Measurements from ENCODE around the gene EFCAB13. TPM values are rescaled to one million over a fixed set of nuclear protein-coding genes. Genes with fewer than 3 reads are reported as not detected.

Gene EFCAB13
- total and polyA plus RNA-seq, 2 of the 4 experiments (the other 2 are of a cell fraction) = 0.77 to 1.4 TPM

DNA sequence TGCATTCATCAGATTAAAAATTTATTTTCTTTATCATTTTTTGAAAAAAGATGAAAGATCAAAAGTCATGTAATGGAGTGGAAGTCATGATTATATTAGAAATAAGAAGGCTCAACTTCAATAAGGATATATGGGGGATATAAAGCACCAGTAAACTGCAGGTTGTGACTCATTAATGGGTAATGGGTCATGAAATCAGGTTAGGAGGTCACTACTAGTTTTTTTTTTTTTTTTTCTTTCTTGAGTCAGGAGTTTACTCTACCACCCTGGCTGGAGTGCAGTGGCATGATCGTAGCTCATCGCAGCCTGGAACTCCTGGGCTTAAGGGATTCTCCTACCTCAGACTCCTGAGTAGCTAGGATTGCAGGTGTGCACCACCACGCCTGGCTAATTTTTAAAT, 14.3 kb downstream of the EFCAB13 start (continued):
- TF ChIP-seq BHLHE40 (IDR thresholded peaks at IDR 0.05; ENCODE audit: low read depth, low read length) (no peak), MAZ (IDR thresholded peaks at IDR 0.05; ENCODE audit: borderline replicate concordance, low read depth, low read length) (no peak)

DNA sequence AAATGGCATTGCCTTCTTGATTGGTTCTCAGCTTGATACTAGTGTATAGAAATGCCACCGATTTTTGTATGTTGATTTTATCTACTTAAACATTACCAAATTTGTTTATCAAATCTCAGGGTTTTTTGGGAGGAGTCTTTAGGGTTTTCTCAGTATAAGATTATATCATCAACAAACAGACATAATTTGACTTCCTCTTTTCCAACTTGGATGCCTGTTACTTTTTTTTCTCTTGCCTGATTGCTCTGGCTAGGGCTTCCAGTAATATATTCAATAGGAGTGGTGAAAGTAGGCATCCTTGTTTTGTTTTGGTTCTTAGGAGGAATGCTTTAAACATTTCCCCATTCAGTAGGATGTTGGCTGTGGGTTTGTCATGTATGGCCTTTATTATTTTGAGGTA, 29.1 kb downstream of the EFCAB13 start:
- no peak overlapping the region for H3K4ac ChIP-seq (ENCODE audit: low read depth, low read length)
- H3K14ac ChIP-seq (replicated peaks; ENCODE audit: low read depth, low read length) = no peak overlapping the region
- H4K20me1 ChIP-seq (ENCODE audit: insufficient read depth, low read length) = no peaks in the 10 kb centered on the region
- no peaks in the 10 kb centered on the region for H3K27me3 ChIP-seq (ENCODE audit: control insufficient read depth, insufficient read depth, low read length)
- H3K79me1 ChIP-seq (ENCODE audit: low read depth in 1 of 2, low read length in 2 of 2) = no peaks in the 10 kb centered on the region; a peak in 1 of 4 replicates
- no peak overlapping the region for H2BK120ac ChIP-seq (ENCODE audit: low read depth, low read length)
- H3K9ac ChIP-seq (ENCODE audit: low read depth, low read length) = no peak overlapping the region
- no peak overlapping the region for H4K5ac ChIP-seq (ENCODE audit: low read depth, low read length)
- no peak overlapping the region for H4K91ac ChIP-seq (ENCODE audit: insufficient read depth, low read depth, low read length)
- WGBS, 2 experiments (ENCODE audit: extremely low coverage in 2 of 2, insufficient read length in 1 of 2) = no CpG with 5 or more reads among the region's 1 CpG
- no peak overlapping the region for H4K8ac ChIP-seq (ENCODE audit: low read depth in 2 of 2, low read length in 2 of 2)
- ChIA-PET POLR2A (ENCODE audit: unreplicated experiment) (no interaction called here), CTCF (no interaction called here)
- no peak overlapping the region for H3K4me2 ChIP-seq (ENCODE audit: low read depth, low read length)
- H2AK9ac ChIP-seq (replicated peaks; ENCODE audit: low read depth, low read length, poor library complexity) = no peak overlapping the region
- no peak overlapping the region for H3K18ac ChIP-seq (ENCODE audit: low read depth, low read length)
- H3K9me1 ChIP-seq (ENCODE audit: insufficient read depth, low read length) = no peaks in the 10 kb centered on the region; the same call in 1 of the 2 replicates
- no peak overlapping the region for H2AFZ ChIP-seq (replicated peaks; ENCODE audit: low read length, poor library complexity)
- no TSS peak for BruUV-seq (replicated peaks)
- dilution Hi-C loops (cut with HindIII; ENCODE audit: low sequenced_read_pairs, unreplicated experiment) (no loop called here), in situ Hi-C loops (cut with MboI; ENCODE audit: low sequenced_read_pairs) (no loop called here), intact Hi-C loops (cut with micrococcal nuclease) (no loop called here)
- H3K27ac ChIP-seq (ENCODE audit: insufficient read depth, low read length) = no peak overlapping the region
- no peak overlapping the region for H3K23ac ChIP-seq (ENCODE audit: low read depth, low read length)
- H3K36me3 ChIP-seq (ENCODE audit: control insufficient read depth, insufficient read depth, low read length) = 0 out of 2 replicates have a peak, but pooled peaks cover 1% of the 10 kb centered on the region
- H2BK15ac ChIP-seq (ENCODE audit: low read depth, low read length) = no peak overlapping the region
- no peak for ATAC-seq (ENCODE audit: low read depth)
- no peaks in the 10 kb centered on the region for H3K9me3 ChIP-seq (ENCODE audit: control insufficient read depth, insufficient read depth, low read length)
- no peak overlapping the region for H3K56ac ChIP-seq (ENCODE audit: extremely low read depth, insufficient read depth, low read length)
- H2BK5ac ChIP-seq (ENCODE audit: low read depth, low read length, poor library complexity, severe bottlenecking) = no peak overlapping the region
- no peak overlapping the region for H2AK5ac ChIP-seq (ENCODE audit: low read depth, low read length)
- DNase-seq = no peak
- H3K4me3 ChIP-seq (ENCODE audit: insufficient read depth, low read depth, low read length) = no peak overlapping the region
- no peak overlapping the region for H2BK20ac ChIP-seq (ENCODE audit: low read depth, low read length)
- no peaks in the 10 kb centered on the region for H3K4me1 ChIP-seq (ENCODE audit: control insufficient read depth, insufficient read depth, low read length)
- TF ChIP-seq RFX5 (IDR thresholded peaks at IDR 0.05; ENCODE audit: low read depth, low read length) (no peak), CEBPB (IDR thresholded peaks at IDR 0.05; ENCODE audit: low read depth, low read length) (no peak), CHD1 (IDR thresholded peaks at IDR 0.05; ENCODE audit: low read depth, low read length) (no peak), CTCF (conservative IDR thresholded peaks at IDR 0.05; ENCODE audit: low read depth, low read length) (no peak), POLR2A (IDR thresholded peaks at IDR 0.05; ENCODE audit: low read depth, low read length) (no peak), ELK1 (IDR thresholded peaks at IDR 0.05; ENCODE audit: borderline replicate concordance, low read depth, low read length) (no peak), USF2 (IDR thresholded peaks at IDR 0.05; ENCODE audit: low read depth, low read length) (no peak), SMC3 (IDR thresholded peaks at IDR 0.05; ENCODE audit: low read depth, low read length) (no peak), BHLHE40 (IDR thresholded peaks at IDR 0.05; ENCODE audit: low read depth, low read length) (no peak), MAFK (IDR thresholded peaks at IDR 0.05; ENCODE audit: low read depth, low read length) (no peak), RAD21 (IDR thresholded peaks at IDR 0.05; ENCODE audit: low read length) (no peak), NFE2L2 (IDR thresholded peaks at IDR 0.05; ENCODE audit: low read depth, low read length) (no peak), MAZ (IDR thresholded peaks at IDR 0.05; ENCODE audit: borderline replicate concordance, low read depth, low read length) (no peak), MXI1 (IDR thresholded peaks at IDR 0.05; ENCODE audit: borderline replicate concordance, low read depth, low read length) (no peak), FOS (IDR thresholded peaks at IDR 0.05; ENCODE audit: low read depth, low read length) (no peak)

All from IMR-90 (cell line).